Activated CD4-positive, alpha-beta T cell treated with anti-CD3 and anti-CD28 coated beads, Interleukin-2, Interleukin-6, amounts not matched to agents 100 ng/mL and 50 ng/mL, durations not matched to agents 16 hours and 8 hours (primary cell): ENCODE results near the gene LIX1L.
A peak's percentile ranks its signal among the peaks of the same experiment; 100 is the strongest.

Experiments
- DNase-seq: peaks from one replicate; pipeline ENCODE4 v3.0.0-alpha.2; 2020

The LIX1L gene

DNA sequence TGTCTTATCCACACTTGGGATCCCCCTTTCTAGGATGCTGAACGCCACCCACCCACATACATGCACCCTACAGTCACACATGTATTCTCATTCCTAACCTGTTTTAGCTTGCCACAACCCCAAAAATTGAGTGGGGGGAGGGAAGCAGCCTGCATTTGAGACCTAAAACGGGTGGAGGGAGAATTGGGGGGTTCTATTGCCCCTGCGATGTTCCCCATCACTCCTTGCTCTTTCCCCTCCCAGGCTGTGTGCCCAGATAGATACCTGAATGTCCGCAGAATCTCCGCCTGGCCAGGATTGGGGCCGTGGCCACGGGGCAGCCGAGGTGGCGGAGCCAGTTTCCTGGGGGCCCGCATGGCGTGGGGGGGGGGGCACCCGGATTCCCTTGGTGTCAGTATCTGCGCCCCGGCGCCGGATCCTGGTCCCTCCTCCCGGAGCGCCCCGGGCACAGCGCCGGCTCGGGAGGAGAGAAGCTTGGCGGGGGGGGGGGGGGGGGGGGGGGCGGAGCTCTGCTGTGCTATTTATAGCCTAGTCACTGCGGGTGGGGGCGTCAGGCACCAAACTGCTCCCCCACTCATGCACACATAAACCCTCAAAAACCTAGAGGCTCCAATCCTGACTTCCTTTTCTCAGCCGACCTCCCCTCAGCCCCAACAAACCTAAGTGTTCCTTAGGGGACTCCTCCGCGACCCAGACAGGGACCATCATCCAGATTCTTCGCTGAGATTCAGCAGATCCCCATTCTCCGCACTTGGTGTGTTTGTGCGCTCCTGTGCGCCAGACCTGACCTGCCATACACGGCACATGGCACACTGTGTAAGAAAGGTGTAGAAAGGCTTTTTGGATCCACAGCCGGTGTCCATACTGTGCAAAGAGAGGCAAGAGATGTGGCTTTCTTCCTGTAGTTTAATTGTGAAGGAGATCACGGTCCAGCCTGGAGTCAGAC lies 4.6 kb upstream of the LIX1L start:
- peak; percentile 33 for DNase-seq

DNA sequence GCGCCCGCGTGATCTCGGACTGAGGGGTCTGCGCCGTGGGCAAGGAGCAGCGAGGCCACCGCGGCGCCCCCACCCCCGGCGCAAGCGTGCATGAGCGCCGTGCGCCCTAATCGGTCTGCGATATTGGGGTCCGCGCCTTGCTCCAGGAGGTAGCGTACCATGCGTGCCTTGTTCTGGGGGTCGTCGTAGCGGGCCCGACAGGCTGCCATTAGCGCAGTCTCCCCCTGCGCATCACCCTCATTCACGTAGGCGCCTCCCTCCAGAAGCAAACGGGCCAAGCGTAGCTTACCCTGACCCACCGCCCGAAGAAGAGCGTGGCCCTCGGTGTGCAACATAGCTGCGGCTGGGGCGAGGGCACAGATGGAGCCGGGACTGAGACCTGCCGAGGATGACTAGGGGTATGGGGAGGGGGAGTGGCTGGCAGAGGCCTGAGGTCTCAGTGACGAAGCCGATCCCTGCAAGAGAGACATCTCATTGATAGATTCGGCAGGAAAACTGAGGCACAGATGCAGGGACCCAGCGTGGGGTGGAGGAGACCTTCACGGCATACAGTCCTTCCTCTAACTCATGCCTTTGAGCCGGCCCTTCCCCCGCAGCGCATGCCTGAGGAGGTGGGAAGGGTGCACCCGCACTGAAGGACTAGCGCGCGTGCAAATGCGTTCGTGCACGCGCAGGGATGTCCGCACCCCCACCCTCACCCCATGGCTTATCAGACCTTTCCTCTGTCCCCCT lies 3.8 kb upstream of the LIX1L start:
- DNase-seq, result peak; percentile 66

DNA sequence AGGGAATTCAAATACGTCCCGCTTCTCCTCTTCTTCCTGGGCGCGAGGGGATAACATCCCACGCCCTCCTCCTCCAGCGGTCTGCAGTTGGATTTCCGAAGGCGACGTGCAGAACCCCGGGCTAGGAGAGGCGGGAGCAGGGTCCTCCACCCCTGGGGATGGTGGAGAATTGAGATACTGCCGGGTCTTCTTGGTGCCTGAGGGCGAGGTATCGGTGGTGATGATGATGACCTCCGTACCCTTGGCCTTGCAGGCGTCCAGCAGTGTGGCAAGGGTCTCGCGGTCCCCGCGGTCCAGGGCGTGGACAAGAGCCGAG lies 3.2 kb upstream of the LIX1L start:
- no peak for DNase-seq

DNA sequence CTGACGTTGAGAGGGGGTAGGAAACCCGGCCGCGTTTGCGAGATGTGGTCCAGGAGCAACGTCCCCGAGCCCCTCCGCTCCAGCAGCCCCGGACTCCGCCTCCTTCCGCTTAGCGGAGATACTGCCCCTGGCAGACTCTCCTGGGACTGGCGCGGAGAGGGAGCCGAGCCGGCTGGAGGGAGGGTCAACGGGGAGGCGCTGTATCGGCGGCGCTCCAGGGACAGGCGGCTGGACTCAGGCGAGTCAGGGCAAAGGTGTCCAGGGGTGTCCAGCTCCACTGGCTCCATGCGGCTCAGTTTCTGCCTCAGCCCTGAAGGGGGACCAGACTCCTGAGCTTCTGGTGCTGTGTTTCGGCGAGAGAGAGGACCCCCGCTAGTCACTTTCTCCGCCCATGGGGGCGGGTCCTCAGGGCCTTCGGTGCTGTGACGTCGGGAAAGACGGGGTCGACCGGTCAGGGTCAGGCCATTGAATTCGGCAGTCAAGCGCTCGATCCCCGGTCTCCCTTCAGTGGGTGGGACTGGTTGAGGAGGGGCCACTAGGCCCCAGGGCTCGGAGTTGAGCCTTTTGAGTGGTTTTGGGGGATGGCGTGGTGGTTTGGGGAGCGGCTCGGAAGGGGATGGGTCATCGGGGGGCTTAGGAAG lies 2.8 kb upstream of the LIX1L start:
- peak; percentile 58 for DNase-seq

DNA sequence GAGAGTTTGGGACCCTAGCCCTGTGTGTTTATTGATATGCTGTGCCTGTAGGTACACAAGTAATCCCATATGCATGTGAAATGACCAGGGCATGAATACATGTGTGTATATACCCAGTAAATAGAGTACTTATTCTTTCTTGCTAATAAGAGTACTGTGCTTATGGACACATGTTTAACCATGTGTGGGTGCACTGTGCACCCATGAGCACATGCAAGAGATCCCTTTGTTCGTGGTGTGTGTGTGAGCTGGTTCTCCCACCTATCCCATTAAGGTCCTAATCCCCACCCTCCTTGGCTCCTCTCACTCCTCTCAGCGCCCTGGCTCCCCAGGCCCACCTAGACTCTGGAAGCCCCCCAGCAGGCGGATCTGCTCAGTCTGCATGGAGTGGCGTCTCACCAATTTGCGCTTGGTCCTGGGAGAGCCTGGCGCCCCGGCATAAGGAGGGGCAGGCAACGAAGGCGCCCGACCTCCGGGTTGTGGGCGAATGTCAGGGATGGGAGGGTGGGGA lies 2.2 kb upstream of the LIX1L start:
- no peak for DNase-seq

DNA sequence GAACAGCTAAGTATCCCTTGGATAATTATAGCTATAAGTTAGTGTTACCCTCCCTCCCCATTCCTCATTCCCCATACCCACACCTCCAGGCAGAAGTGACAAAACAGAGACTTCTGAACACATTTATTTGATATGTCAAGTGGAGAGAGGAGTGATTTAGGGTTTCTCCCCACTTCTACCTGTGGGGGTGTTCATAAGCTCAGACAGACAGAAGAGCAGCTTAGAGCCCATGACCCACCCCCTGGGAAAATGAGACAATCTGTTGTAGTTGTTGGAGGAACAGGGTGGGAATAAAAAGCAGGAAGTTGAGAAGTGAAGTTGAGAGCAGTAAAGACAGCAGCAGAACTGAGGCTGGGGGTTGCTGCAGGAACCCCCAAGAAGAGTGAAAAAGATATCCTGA lies 1.5 kb upstream of the LIX1L start:
- DNase-seq, result no peak

DNA sequence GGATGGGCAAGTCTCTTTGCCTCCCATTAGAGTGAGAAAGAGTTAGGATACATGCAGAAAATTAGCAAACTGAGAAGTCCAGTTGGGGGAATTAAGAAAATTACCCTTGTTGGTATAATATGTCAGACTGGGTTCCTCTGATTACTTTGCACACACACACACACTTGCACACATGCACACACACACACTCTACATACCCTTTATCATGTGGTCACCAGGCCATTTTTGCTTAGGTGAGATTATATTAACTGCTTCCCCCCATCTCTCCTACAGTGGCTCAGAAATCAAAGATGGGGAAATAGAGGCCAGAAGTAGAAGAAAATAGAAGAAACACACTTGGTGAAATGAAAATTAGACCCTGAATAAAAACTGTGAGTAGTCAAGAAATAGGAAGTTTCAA lies 917 bp upstream of the LIX1L start:
- no peak for DNase-seq

DNA sequence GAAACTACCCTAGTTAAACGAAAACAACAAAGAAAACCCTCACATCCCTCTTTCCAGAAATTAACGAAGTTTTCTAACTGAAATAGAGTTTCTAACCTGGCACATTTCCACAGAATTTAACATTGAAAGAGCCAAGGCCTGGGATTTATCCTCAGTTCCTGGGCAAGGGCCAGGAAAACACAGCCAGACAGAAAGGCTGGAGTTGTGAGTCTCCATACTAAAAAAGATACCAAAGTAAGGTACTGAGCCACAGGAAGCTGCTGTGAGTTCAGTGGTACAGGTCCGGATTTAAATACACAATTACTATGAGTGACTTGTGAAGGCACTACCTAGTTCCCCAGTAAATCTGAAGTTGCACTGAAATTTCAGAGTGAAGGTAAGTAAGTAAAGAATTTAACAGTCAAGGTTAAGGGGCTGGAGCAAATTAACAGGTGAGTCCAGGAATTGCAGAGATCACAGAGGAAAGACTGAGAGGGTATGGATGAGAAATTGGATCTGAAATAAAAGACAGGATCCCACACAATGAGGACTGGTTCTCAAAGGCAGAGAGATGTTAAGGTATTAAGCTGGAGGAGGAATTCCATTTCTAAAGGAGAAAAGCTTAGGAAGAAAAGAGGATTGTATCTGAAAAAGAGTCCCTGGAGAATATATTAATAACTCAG lies 905 bp downstream of the LIX1L start:
- DNase-seq, result peak; percentile 23

DNA sequence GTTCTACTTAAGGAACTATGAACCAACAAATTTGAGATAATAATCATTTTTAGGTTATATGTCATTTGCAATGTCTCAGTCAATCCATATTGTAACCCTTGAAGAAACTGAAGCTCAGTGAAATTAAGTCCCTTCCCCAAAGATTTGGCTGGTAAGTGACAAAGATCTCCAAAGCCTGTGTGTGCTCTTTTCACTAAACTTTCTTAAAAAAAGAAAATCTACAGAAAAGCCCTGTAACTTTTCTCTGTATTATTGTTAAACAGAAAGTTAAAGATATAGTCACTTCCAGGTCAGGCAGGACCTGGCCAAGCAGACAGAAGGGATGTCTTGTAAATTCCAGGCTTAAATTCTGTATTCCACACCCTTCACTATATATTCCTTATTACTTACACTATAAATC lies 1.5 kb downstream of the LIX1L start:
- DNase-seq, result no peak

DNA sequence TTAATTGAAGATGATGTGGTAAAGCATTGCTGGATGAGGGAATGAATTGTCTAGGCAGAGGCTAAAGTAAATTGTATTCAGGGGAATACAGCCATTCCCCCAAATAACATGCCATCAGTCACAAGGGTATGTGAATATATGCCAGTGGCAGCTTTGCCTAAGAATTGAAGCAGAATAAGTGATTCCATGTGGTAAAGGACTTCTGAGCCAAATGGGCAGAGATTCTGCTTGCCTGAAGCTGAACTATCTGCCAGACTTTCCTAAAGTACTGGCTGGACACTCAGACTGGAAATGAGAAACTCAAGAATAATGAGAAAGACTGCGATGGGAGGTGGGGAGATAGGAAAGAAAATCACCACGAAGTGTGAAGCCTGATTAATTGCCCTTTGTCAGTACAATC lies 2.4 kb downstream of the LIX1L start:
- DNase-seq, result no peak

DNA sequence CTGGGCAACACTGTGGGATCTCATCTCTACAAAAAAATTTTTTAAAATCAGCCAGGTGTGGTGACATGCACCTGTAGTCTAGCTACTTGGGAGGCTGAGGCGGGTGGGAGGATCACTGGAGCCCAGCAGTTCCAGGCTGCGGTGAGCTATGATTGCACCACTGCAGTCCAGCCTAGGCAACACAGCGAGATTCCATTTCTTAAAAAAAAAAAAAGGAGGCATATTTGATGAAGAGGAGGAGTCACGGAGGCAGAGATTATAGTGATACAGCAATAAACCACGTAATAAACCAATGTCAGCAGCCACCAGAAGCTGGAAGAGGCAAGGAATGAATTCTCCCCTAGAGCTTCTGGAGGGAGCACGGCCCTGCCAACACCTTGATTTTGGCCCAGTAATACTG lies 4.0 kb downstream of the LIX1L start:
- no peak for DNase-seq

DNA sequence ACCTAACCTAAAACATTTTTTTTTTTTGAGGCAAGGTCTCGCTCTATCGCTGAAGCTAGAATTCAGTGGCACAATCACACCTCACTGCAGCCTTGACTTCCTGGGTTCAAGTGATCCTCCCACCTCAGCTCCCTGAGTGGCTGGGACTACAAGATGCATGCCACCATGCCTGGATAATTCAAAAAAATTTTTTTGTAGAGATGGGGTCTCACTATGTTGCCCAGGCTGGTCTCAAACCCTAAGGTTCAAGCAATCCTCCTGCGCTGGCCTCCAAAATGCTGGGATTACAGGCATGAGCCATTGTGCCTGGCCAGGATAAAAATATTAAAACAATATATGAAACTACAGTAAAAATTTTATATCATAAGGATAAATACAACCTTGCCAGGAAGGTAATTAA lies 4.9 kb downstream of the LIX1L start:
- DNase-seq, result no peak

DNA sequence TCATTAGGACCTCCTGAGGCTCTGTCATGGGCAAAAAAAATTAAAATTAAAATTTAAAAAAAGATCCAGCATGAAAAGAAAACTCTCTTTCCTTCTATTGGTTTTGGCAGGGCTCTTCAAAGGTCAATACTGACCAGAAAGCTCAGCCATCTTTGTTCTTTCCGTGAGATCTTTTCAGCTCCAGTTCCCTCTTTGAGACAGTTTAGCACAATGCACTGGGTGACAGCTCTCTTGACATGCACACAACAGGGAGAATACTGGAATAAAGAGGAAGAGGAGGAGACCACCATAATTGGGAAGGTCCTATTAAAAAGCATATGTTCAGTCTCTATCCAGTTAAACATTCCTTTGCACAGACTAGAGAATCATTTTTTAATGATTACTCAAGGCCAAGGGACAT lies 6.3 kb downstream of the LIX1L start:
- DNase-seq, result no peak

DNA sequence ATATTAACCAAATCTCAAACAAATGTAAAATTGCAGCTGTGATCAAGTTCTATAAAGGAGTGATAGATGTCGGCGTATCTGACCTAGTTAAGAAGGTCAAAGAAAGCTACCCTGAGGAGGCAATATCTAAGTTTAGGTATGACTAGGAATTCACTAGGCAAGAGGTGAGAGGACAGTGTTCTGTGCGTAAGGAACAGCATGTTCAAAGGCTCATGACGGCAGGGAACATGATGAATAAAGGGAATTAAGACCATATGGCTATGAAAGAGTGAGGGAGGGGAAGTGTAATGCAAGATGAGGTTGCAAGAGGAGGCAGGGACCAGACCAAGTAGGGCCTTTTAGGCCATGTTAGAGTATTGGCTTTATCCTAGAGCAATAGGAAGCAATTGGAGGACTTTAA lies 8.6 kb downstream of the LIX1L start:
- DNase-seq, result no peak

DNA sequence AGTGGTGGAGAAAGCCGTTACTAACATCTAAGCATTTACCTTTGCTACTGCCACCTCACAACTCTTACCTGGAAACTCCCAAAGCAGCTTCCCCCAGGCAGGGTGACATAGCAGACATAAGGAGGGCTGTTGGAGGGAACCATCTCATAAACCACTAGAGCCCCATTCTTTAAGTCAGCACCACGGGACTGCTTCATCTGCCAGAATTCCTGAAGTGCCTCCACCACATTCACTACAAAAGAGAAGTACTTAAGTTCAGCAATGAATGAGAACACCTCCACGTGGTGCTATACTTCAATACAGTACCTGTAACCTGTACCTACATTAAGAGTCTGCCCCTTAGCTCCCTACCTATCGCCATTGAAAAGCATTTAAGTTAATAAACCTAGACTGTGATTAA lies 10.3 kb downstream of the LIX1L start:
- no peak for DNase-seq

DNA sequence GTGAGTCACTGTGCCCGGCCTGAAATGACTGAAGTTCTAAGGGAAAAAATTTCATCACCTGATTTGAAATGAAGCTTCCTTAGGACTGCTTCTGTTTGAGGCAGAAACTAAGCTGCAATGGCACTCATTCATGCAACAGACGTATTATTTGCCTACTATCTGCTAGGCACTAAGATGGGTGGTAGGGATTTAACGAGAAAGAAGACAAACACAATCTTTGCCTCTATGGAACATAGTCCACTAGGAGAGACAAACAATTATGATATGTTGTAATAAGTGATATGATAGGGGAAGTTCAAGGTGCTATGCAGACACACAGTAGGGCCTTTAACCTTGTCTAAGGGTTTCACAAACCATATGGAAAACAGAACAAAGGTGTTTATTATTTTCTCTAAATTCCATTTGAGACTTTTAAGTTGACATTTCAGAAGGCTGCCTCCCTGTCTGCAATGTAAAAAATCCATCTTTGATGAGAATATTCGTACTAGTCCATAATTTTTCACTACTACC lies 11.3 kb downstream of the LIX1L start:
- no peak for DNase-seq

DNA sequence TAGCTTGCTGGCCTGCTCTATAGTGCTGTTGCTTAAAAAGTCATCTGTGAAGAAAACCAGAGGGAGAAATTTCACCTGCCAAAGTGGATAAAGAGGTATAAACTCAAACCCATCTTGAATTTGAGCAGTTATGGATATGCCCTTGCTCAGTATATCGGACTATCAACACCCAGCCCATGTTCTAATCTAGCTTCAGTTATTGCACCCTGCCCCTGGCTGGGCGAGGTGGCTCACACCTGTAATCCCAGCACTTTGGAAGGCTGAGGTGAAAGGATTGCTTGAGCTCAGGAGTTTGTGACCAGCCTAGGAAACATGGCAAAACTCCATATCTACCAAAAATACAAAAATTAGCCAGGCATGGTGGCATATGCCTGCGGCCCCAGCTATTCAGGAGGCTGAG lies 13.3 kb downstream of the LIX1L start:
- DNase-seq, result no peak

DNA sequence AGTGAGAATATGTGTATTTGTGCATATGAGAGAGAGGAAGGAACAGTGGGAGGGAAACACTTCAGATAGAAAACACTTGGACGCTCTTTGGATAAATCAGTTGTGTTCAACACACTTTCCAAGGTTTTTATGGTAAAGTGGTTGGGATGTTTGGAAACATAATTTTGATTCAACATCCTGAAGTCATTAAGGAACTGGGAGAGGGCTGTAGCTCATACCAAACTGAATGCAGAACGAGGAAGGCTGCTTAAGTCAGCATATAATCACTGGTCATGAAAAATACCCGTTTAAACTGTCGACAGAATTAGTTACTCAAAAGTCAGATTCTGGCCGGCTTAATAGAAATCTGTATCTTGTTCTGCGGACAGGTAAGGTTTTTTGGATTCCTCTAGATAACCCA lies 14.9 kb downstream of the LIX1L start:
- DNase-seq, result no peak

DNA sequence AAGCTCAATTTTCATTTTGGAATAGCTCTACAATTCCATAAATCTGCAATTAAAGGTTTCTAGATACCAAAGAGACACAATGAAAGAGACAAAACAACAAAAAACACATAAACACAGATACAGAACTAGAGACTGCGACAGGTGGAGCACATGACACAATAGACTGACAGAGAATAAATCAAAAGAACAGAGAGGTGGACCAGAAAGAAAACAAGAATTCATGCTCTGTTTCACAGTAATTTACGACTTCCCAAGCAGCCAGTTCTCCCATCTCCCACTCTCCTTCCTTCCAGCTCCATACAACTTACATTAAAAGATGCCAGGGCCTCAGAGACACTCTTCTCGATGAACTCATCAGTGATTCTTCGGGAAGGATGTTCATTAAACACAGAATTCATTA lies 15.4 kb downstream of the LIX1L start:
- DNase-seq, result no peak

DNA sequence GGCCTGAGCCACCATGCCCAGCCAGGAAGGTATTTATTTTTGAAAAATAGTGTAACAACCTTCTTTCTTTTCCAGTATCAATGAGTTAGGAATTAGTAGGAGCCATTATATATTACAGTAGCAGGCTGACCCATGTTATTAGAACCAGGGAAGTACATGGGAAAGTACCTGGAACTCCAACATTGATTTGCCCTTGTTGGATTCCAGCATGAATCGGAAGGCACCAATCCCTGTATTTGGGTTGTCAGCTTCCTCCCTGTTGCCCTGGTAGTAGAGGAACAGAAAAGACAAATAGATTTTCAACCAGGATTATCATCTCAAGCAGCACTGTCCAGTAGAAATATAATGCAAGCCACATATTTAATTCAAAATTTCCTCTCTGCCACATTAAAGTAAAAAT lies 20.4 kb downstream of the LIX1L start:
- no peak for DNase-seq

DNA sequence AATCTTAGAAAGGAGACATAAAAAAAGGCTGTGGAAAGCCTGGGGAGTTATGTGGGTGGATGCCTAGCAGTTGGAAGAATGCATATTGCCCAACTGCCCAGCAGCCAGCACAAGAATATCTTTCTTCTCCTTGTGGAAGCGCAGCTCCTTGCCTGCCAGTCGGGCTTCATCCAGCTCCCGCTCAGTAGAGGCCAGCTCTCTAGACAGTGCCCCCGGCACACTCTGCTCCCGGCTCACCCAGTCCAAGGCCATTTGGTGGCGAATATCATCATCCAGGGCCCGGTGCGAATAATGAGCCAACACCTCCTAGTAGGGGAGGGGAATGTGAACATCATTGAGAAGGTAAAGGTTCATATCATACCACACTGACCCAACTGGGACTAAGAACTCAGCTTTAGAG lies 21.6 kb downstream of the LIX1L start:
- no peak for DNase-seq

DNA sequence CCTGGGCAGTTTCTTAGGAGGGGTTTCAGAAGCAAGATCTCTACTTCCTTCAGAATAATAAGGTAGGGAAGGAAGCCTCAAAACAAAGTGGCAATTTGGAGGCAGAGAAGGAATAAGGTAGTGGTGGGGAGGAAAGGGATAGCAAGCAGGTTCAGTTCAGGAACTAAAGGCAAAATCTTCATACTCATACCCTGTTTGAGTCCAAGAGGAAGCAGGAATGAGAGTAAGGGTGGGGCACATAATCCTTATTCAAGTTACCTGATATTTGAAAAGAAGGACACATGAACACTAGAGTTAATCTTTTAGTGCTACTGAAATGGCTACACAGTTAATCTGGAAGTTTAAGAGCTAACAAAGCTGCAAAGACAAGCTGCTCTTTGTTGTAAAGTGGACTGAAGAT lies 22.1 kb downstream of the LIX1L start:
- DNase-seq, result no peak

DNA sequence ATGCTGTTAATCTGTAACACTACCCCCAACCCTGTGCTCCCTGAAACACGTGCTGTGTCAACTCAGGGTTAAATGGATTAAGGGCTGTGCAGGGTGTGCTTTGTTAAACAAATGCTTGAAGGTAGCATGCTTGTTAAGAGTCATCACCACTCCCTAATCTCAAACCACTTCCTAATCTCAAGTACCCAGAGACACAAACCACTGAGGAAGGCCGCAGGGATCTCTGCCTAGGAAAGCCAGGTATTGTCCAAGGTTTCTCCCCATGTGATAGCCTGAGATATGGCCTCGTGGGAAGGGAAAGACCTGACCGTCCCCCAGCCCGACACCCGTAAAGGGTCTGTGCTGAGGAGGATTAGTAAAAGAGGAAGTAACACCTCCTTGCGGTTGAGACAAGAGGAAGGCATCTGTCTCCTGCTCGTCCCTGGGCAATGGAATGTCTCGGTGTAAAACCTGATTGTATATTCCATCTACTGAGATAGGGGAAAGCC lies 25.3 kb downstream of the LIX1L start:
- DNase-seq, result peak; percentile 61
